Prostate gland (tissue), 2 donors: ENCODE results near the gene ATP1B2. TPM values are rescaled to one million over a fixed set of nuclear protein-coding genes. Genes with fewer than 3 reads are reported as not detected.

Experiments used
- DNase-seq: peaks from one replicate; pipeline ENCODE4 v3.0.0-alpha.2; 2019; ENCODE audit warnings: low spot score
- H3K27ac ChIP-seq, 2 donors: fragments of 200-600 bp; sonication (generic); 2 replicates each; pipeline ENCODE4 v1.5.1; 2017 to 2019
- H3K27me3 ChIP-seq: fragments of 200-600 bp; sonication (generic); replicated peaks from 2 replicates; pipeline ENCODE4 v1.5.1; 2019; ENCODE audit not compliant: insufficient read depth
- H3K36me3 ChIP-seq, 2 donors: fragments of 200-600 bp; sonication (generic); 1 replicate in 1 of 2; 2 replicates in 1 of 2; pipeline versions ENCODE4 v1.5.1 to v1.8.1; 2017 to 2019
- H3K4me1 ChIP-seq: fragments of 200-600 bp; sonication (generic); replicated peaks from 2 replicates; pipeline ENCODE4 v1.5.1; 2019
- H3K4me3 ChIP-seq, 2 donors: fragments of 200-600 bp; sonication (generic); 2 replicates each; pipeline ENCODE4 v1.5.1; 2017 to 2019
- H3K9me3 ChIP-seq: fragments of 200-600 bp; sonication (generic); 2 replicates; pipeline ENCODE4 v1.5.1; 2017
- CTCF ChIP-seq, 4 experiments: fragments of 200-600 bp in 2 of 4; fragments of 450-650 bp in 2 of 4; sonication (generic) in 2 of 4; IDR thresholded peaks; 1 replicate in 3 of 4; 2 replicates in 1 of 4; pipeline ENCODE4 v1.5.1; 2016 to 2019; ENCODE audit warnings: antibody characterized with exemption in 4 of 4, mild to moderate bottlenecking in 2 of 4, moderate library complexity in 2 of 4
- POLR2A ChIP-seq: fragments of 450-650 bp; IDR thresholded peaks from one replicate; pipeline ENCODE4 v1.6.1; 2016; ENCODE audit warnings: antibody characterized with exemption, mild to moderate bottlenecking
- POLR2AphosphoS5 ChIP-seq: sonication (generic); formaldehyde crosslinking; IDR thresholded peaks from one replicate; pipeline ENCODE4 v1.6.1; 2017; ENCODE audit warnings: antibody characterized with exemption
- WGBS: methylation state at CpG from one replicate; pipeline ENCODE4 v1.1.5; 2018; 5-methylcytosine and 5-hydroxymethylcytosine counted together
- intact Hi-C: fragments of 100-400 bp; cut with DNase I; formaldehyde crosslinking; loops from one replicate; pipeline ENCODE4 v1.14.2; 2022
- total RNA-seq, 2 donors: library from RNA; depleted of rRNA; stranded (reverse); fragments of >200 nt; gene quantifications; one replicate each; pipeline ENCODE4 v1.1.0, GENCODE V29; 2016

The ATP1B2 gene
- total RNA-seq, 2 donors from 2014 or later = 0.82 to 11.7 TPM

DNA sequence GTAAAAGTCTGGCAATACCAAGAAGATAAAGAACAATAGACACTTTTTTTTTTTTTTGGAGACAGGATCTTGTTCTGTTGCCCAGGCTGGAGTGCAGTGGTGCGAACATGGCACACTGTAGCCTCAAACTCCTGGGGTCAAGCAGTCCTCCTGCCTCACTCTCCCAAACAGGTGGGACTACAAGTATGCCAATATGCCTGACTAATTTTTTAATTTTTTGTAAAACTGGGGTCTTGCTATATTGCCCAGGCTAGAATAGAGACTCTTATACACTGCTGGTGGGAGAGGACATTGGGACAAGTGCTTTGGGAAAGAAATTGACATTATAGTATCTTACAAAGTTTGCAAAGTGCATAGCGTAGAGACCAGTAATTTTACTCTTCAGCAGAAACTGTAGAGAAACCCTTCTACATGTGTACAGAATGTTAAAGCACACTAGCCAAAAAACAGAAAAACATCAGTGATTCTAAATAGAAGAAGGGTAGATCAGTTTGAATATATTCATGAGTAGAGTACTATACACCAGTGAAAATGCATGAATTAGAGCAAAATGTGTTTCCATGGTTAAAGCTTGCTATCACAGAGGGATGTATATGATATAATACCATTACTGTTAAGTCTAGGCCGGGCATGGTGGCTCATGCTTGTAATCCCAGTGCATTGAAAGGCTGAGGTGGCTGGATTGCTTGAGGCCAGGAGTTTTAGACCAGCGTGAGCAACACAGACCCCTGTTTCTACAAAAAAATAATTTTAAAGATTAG is 47.3 kb downstream of the ATP1B2 start:
- H3K9me3 ChIP-seq = no peaks in the 10 kb centered on the region
- DNase-seq = no peak
- H3K4me1 ChIP-seq = no peaks in the 10 kb centered on the region
- TF ChIP-seq POLR2AphosphoS5 (no peak), POLR2A (no peak), CTCF (IDR thresholded peaks at IDR 0.05) (no peak)
- no peaks in the 10 kb centered on the region for H3K27me3 ChIP-seq
- 99% methylated on average over 4 of the region's 4 CpGs for WGBS
- intact Hi-C loops = no loop called here
- H3K36me3 ChIP-seq = peaks cover 0 to 7% of the 10 kb centered on the region in 2 donors
- no peak overlapping the region for H3K4me3 ChIP-seq
- H3K27ac ChIP-seq = no peak overlapping the region

DNA sequence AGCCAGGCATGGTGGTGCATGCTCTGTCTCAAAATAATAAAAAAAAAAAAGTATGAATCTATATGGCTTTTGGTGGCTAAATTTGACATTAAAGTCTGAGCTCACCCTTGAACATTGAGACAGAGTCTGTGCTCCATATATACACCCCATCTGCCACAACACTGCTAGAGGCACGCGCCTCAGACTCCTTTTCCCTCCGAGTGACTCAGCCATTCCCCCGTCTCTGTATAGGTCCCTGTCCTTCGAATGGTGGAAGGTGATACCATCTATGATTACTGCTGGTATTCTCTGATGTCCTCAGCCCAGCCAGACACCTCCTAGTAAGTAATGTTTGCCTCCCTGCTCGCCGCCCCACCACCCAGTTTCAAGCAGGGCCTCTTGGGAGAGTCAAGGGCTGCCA is 49.8 kb downstream of the ATP1B2 start:
- intact Hi-C loops = no loop called here
- Histone ChIP-seq H3K9me3 (no peaks in the 10 kb centered on the region), H3K27ac (no peak overlapping the region), H3K4me1 (peaks cover 5% of the 10 kb centered on the region), H3K27me3 (no peaks in the 10 kb centered on the region), H3K36me3 (peaks cover 0 to 7% of the 10 kb centered on the region in 2 donors), H3K4me3 (no peak overlapping the region)
- no peak for DNase-seq
- WGBS = 93% methylated on average over 7 of the region's 7 CpGs
- TF ChIP-seq CTCF (IDR thresholded peaks at IDR 0.05) (no peak), POLR2AphosphoS5 (no peak), POLR2A (no peak)

DNA sequence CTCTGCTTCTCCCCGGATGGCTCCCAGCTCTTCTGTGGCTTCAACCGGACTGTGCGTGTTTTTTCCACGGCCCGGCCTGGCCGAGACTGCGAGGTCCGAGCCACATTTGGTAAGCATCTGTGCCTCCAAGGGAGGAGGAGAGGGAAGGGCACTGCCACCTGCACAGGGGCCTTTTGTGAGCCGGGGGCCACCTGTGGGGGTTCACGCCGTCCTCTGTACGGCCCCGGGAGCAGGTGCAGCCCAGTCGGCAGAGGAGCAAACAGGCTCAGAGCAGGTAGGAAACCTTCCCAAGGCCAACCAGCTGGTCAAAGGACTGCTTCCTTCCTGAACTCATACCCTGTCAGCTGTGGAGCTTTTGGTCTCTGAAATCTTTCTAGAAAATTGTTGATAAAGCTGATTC is 51.0 kb downstream of the ATP1B2 start:
- Histone ChIP-seq H3K9me3 (no peaks in the 10 kb centered on the region), H3K27ac (no peak overlapping the region), H3K27me3 (no peaks in the 10 kb centered on the region), H3K4me1 (peaks cover 7% of the 10 kb centered on the region), H3K4me3 (no peak overlapping the region), H3K36me3 (peaks cover 0 to 7% of the 10 kb centered on the region in 2 donors)
- DNase-seq = no peak
- TF ChIP-seq POLR2AphosphoS5 (no peak), CTCF (IDR thresholded peaks at IDR 0.05) (no peak), POLR2A (no peak)
- intact Hi-C loops = no loop called here
- WGBS = 93% methylated on average over 14 of the region's 14 CpGs

DNA sequence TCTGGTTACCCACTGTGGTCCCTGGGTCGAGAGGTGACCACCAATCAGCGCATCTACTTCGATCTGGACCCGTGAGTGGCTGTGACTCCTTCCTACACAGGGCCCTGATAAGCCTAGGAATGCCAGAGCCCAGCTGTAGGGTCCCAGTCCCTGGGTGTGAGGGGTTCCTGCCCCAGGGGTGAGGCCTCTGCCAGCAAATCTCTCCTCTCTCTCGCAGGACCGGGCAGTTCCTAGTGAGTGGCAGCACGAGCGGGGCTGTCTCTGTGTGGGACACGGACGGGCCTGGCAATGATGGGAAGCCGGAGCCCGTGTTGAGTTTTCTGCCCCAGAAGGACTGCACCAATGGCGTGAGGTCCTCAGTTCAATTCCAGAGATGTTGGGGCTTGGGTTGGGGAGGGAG is 52.0 kb downstream of the ATP1B2 start:
- peaks cover 0 to 7% of the 10 kb centered on the region in 2 donors for H3K36me3 ChIP-seq
- no peaks in the 10 kb centered on the region for H3K27me3 ChIP-seq
- H3K27ac ChIP-seq = no peak overlapping the region
- H3K4me3 ChIP-seq = no peak overlapping the region
- TF ChIP-seq CTCF (IDR thresholded peaks at IDR 0.05) (no peak), POLR2A (no peak), POLR2AphosphoS5 (no peak)
- peaks cover 7% of the 10 kb centered on the region for H3K4me1 ChIP-seq
- WGBS = 89% methylated on average over 13 of the region's 13 CpGs
- intact Hi-C loops = no loop called here
- no peak for DNase-seq
- no peaks in the 10 kb centered on the region for H3K9me3 ChIP-seq
